T-cell (primary cell): ENCODE results near the gene ELOVL2. TPM values are rescaled to one million over a fixed set of nuclear protein-coding genes. Genes with fewer than 3 reads are reported as not detected.

ENCODE experiments used
- ATAC-seq, 4 experiments: fragments of 200-7000 bp in 3 of 4; fragments of 150-1000 bp in 1 of 4; cut with Tn5 transposase; replicated peaks in 1 of 4; 1 replicate in 3 of 4; 2 replicates in 1 of 4; pipeline ENCODE4 v1.10.0; 2021; ENCODE audit warnings: moderate library complexity in 3 of 4, mild to moderate bottlenecking in 2 of 4, moderate number of reproducible peaks in 1 of 4
- CTCF ChIA-PET, 2 donors: fragments of 300-600 bp; sonication (Branson Sonifier 250); formaldehyde crosslinking; loops; one replicate each; lab custom pipeline; 2022; ENCODE audit warnings: antibody characterized with exemption in 2 of 2; lab: Charles Lee
- POLR2A ChIA-PET, 2 donors: fragments of 300-600 bp; sonication (Branson Sonifier 250); formaldehyde crosslinking; loops; one replicate each; lab custom pipeline; 2022; ENCODE audit warnings: antibody characterized with exemption in 2 of 2; lab: Charles Lee
- DNase-seq, 35 experiments: peaks; one replicate each; pipeline versions ENCODE4 v3.0.0 to v3.0.0-alpha.2; 2013 to 2023
- H3K27ac ChIP-seq: one replicate; pipeline ENCODE4 v1.5.1; 2013; ENCODE audit warnings: low read length
- H3K27me3 ChIP-seq, 2 experiments: replicated peaks in 1 of 2; 1 replicate in 1 of 2; 2 replicates in 1 of 2; pipeline versions ENCODE4 v1.6.1 to v1.7.0; 2013; ENCODE audit warnings: low read length in 1 of 2, mixed read lengths in 1 of 2; ENCODE audit not compliant: control insufficient read depth in 2 of 2, insufficient read depth in 2 of 2; ENCODE audit errors: extremely low read depth in 1 of 2
- H3K36me3 ChIP-seq, 2 donors: 1 replicate in 1 of 2; 2 replicates in 1 of 2; pipeline versions ENCODE4 v1.6.1 to v1.7.0; 2013; ENCODE audit warnings: low read length in 1 of 2; ENCODE audit not compliant: control insufficient read depth in 2 of 2, insufficient read depth in 1 of 2; ENCODE audit errors: extremely low read depth in 1 of 2
- H3K4me1 ChIP-seq, 2 experiments: 1 replicate in 1 of 2; 2 replicates in 1 of 2; pipeline versions ENCODE4 v1.6.1 to v1.7.0; 2013; ENCODE audit warnings: low read length in 2 of 2, mixed read lengths in 1 of 2; ENCODE audit not compliant: insufficient read depth in 2 of 2, control insufficient read depth in 1 of 2; ENCODE audit errors: extremely low read depth in 1 of 2
- H3K4me3 ChIP-seq, 2 donors: 1 replicate in 1 of 2; 2 replicates in 1 of 2; pipeline versions ENCODE4 v1.5.1 to v1.7.0; 2013; ENCODE audit warnings: mild to moderate bottlenecking in 2 of 2, low read length in 1 of 2, moderate library complexity in 1 of 2; ENCODE audit not compliant: control insufficient read depth in 1 of 2; ENCODE audit errors: extremely low read depth in 1 of 2
- H3K9me3 ChIP-seq: 2 replicates; pipeline ENCODE4 v1.7.0; 2013
- H3K27ac Mint-ChIP-seq, 2 donors: one replicate each; pipeline ENCODE4 v1.8.0; 2020 to 2021; ENCODE audit warnings: mild to moderate bottlenecking in 2 of 2, mixed read lengths in 2 of 2
- H3K27me3 Mint-ChIP-seq, 2 donors: one replicate each; pipeline ENCODE4 v1.8.0; 2021 to 2022; ENCODE audit warnings: mixed read lengths in 2 of 2
- H3K36me3 Mint-ChIP-seq: one replicate; pipeline ENCODE4 v1.8.0; 2021; ENCODE audit warnings: mixed read lengths
- H3K4me1 Mint-ChIP-seq, 3 donors: one replicate each; pipeline ENCODE4 v1.8.0; 2020 to 2022; ENCODE audit warnings: mixed read lengths in 3 of 3, mild to moderate bottlenecking in 1 of 3
- H3K4me3 Mint-ChIP-seq, 3 donors: one replicate each; pipeline ENCODE4 v1.8.0; 2020 to 2022; ENCODE audit warnings: mild to moderate bottlenecking in 3 of 3, mixed read lengths in 3 of 3, moderate library complexity in 3 of 3
- H3K9me3 Mint-ChIP-seq, 3 donors: one replicate each; pipeline ENCODE4 v1.8.0; 2020 to 2022; ENCODE audit warnings: mixed read lengths in 3 of 3
- WGBS: methylation state at CpG from one replicate; pipeline ENCODE4 v1.1.5; 2013; ENCODE audit warnings: missing lambda C conversion rate; ENCODE audit not compliant: insufficient coverage; 5-methylcytosine and 5-hydroxymethylcytosine counted together
- total RNA-seq, 35 experiments: library from RNA in 6 of 35; stranded (reverse) in 6 of 35; fragments of 120-200 nt in 1 of 35; gene quantifications; one replicate each; pipeline versions ENCODE4 v1.2.1 to v1.2.4 and lab custom pipeline; 2013 to 2026

Gene ELOVL2
- total RNA-seq, 5 donors from 2014 or later (not counting 1 experiment from before 2014, with no cell fraction given) = 0.06 to 0.12 TPM; not detected in 3

GRCh38 chr6:11023032-11023431 lies 21.1 kb downstream of the ELOVL2 start:
- Mint-ChIP-seq H3K4me3 (no peak overlapping the region), H3K27ac (no peak overlapping the region), H3K36me3 (no peaks in the 10 kb centered on the region), H3K9me3 (no peaks in the 10 kb centered on the region), H3K4me1 (no peaks in the 10 kb centered on the region), H3K27me3 (peaks cover 14 to 22% of the 10 kb centered on the region in 2 donors)
- DNase-seq (no peak), ATAC-seq (no peak)
- Histone ChIP-seq H3K9me3 (no peaks in the 10 kb centered on the region), H3K27ac (no peak overlapping the region), H3K36me3 (no peaks in the 10 kb centered on the region), H3K4me1 (no peaks in the 10 kb centered on the region), H3K27me3 (peaks cover 2 to 7% of the 10 kb centered on the region in 2 experiments), H3K4me3 (no peak overlapping the region)
- ChIA-PET CTCF (no interaction called here), POLR2A (no interaction called here)

- H3K36me3 ChIP-seq = no peaks in the 10 kb centered on the region
- no peak for DNase-seq
- POLR2A ChIA-PET = no interaction called here
Observed at GRCh38 chr6:11021714-11022113, 22.4 kb downstream of the ELOVL2 start.

GRCh38 chr6:11021003-11021402 lies 23.1 kb downstream of the ELOVL2 start:
- ATAC-seq = no peak
- Histone ChIP-seq H3K9me3 (no peaks in the 10 kb centered on the region), H3K4me3 (no peak overlapping the region), H3K36me3 (no peaks in the 10 kb centered on the region), H3K27ac (no peak overlapping the region), H3K4me1 (no peaks in the 10 kb centered on the region), H3K27me3 (peaks cover 2 to 3% of the 10 kb centered on the region in 2 experiments)
- WGBS = 71% methylated on average over 1 of the region's 2 CpGs
- DNase-seq = no peak
- H3K9me3 Mint-ChIP-seq = no peaks in the 10 kb centered on the region
- ChIA-PET POLR2A (no interaction called here), CTCF (no interaction called here)
- H3K4me1 Mint-ChIP-seq = no peaks in the 10 kb centered on the region
- H3K27ac Mint-ChIP-seq = no peak overlapping the region
- no peak overlapping the region for H3K4me3 Mint-ChIP-seq
- H3K36me3 Mint-ChIP-seq = no peaks in the 10 kb centered on the region
- H3K27me3 Mint-ChIP-seq = peaks cover 9 to 13% of the 10 kb centered on the region in 2 donors

More at GRCh38 chr6:11021714-11022113, 22.4 kb downstream of the ELOVL2 start:
- Histone ChIP-seq H3K27ac (no peak overlapping the region), H3K4me1 (no peaks in the 10 kb centered on the region), H3K4me3 (no peak overlapping the region), H3K9me3 (no peaks in the 10 kb centered on the region), H3K27me3 (peaks cover 2 to 7% of the 10 kb centered on the region in 2 experiments)
- Mint-ChIP-seq H3K4me1 (no peaks in the 10 kb centered on the region), H3K27ac (no peak overlapping the region), H3K36me3 (no peaks in the 10 kb centered on the region), H3K4me3 (no peak overlapping the region), H3K27me3 (peaks cover 9 to 13% of the 10 kb centered on the region in 2 donors), H3K9me3 (no peaks in the 10 kb centered on the region)
- CTCF ChIA-PET = no interaction called here
- 82% methylated on average over 6 of the region's 7 CpGs for WGBS
- no peak for ATAC-seq

GRCh38 chr6:11018225-11018624 lies 25.9 kb downstream of the ELOVL2 start:
- no peak for ATAC-seq
- Histone ChIP-seq H3K4me1 (no peaks in the 10 kb centered on the region), H3K9me3 (no peaks in the 10 kb centered on the region), H3K27ac (no peak overlapping the region), H3K4me3 (no peak overlapping the region), H3K27me3 (peaks cover 0 to 2% of the 10 kb centered on the region in 2 experiments), H3K36me3 (no peaks in the 10 kb centered on the region)
- no peak overlapping the region for H3K4me3 Mint-ChIP-seq
- H3K9me3 Mint-ChIP-seq = no peaks in the 10 kb centered on the region
- H3K36me3 Mint-ChIP-seq = no peaks in the 10 kb centered on the region
- H3K4me1 Mint-ChIP-seq = no peaks in the 10 kb centered on the region
- ChIA-PET POLR2A (interaction anchor here in 1 of 2 donors (0.6 kb wide), 1 partner anchor 158 kb away, joined by 3 read pairs; no protein-coding TSS in a partner anchor), CTCF (no interaction called here)
- no peak overlapping the region for H3K27ac Mint-ChIP-seq
- DNase-seq = no peak
- H3K27me3 Mint-ChIP-seq = peaks cover 16 to 24% of the 10 kb centered on the region in 2 donors
- WGBS = 100% methylated on average over 1 of the region's 2 CpGs

- no peaks in the 10 kb centered on the region for H3K36me3 ChIP-seq
- CTCF ChIA-PET = no interaction called here
- no peaks in the 10 kb centered on the region for H3K9me3 ChIP-seq
- Mint-ChIP-seq H3K36me3 (no peaks in the 10 kb centered on the region), H3K27me3 (peaks cover 19 to 26% of the 10 kb centered on the region in 2 donors), H3K4me3 (no peak overlapping the region), H3K27ac (no peak overlapping the region), H3K9me3 (no peaks in the 10 kb centered on the region), H3K4me1 (no peaks in the 10 kb centered on the region)
- no peak for DNase-seq
- H3K27ac ChIP-seq = no peak overlapping the region
- no peak overlapping the region for H3K4me3 ChIP-seq
- no peak for ATAC-seq
- peaks cover 0 to under 1% of the 10 kb centered on the region in 2 experiments for H3K27me3 ChIP-seq
- no peaks in the 10 kb centered on the region for H3K4me1 ChIP-seq
- POLR2A ChIA-PET = interaction anchor here in 1 of 2 donors (0.6 kb wide), 1 partner anchor 11 kb away, joined by 5 read pairs; no protein-coding TSS in a partner anchor
- 100% methylated on average over 1 of the region's 3 CpGs for WGBS
Observed at GRCh38 chr6:11017090-11017489, 27.0 kb downstream of the ELOVL2 start.

GRCh38 chr6:11016452-11016851 lies 27.7 kb downstream of the ELOVL2 start:
- Mint-ChIP-seq H3K4me1 (no peaks in the 10 kb centered on the region), H3K36me3 (no peaks in the 10 kb centered on the region), H3K9me3 (no peaks in the 10 kb centered on the region), H3K4me3 (no peak overlapping the region), H3K27me3 (peaks cover 22 to 25% of the 10 kb centered on the region in 2 donors), H3K27ac (no peak overlapping the region)
- no peaks in the 10 kb centered on the region for H3K9me3 ChIP-seq
- H3K4me1 ChIP-seq = no peaks in the 10 kb centered on the region
- H3K36me3 ChIP-seq = no peaks in the 10 kb centered on the region
- ChIA-PET CTCF (no interaction called here), POLR2A (no interaction called here)
- no peak for ATAC-seq
- no peak for DNase-seq
- H3K4me3 ChIP-seq = no peak overlapping the region
- no CpG with 5 or more reads among the region's 1 CpG for WGBS
- H3K27ac ChIP-seq = no peak overlapping the region
- peaks cover 0 to 3% of the 10 kb centered on the region in 2 experiments for H3K27me3 ChIP-seq

GRCh38 chr6:11015102-11015501 lies 29.0 kb downstream of the ELOVL2 start:
- CTCF ChIA-PET = interaction anchor here in 1 of 2 donors (0.7 kb wide), 1 partner anchor 22 kb away, joined by 3 read pairs; no protein-coding TSS in a partner anchor
- Histone ChIP-seq H3K4me1 (no peaks in the 10 kb centered on the region), H3K4me3 (no peak overlapping the region), H3K27ac (no peak overlapping the region), H3K36me3 (no peaks in the 10 kb centered on the region), H3K27me3 (peaks cover 0 to 3% of the 10 kb centered on the region in 2 experiments), H3K9me3 (no peaks in the 10 kb centered on the region)
- ATAC-seq (no peak), DNase-seq (no peak)
- Mint-ChIP-seq H3K4me3 (no peak overlapping the region), H3K4me1 (no peaks in the 10 kb centered on the region), H3K27me3 (peaks cover 20% of the 10 kb centered on the region in 2 donors), H3K9me3 (no peaks in the 10 kb centered on the region), H3K27ac (no peak overlapping the region), H3K36me3 (no peaks in the 10 kb centered on the region)
- POLR2A ChIA-PET = no interaction called here
